Measurements from ENCODE around the gene FGF9.

FGF9 gene

DNA sequence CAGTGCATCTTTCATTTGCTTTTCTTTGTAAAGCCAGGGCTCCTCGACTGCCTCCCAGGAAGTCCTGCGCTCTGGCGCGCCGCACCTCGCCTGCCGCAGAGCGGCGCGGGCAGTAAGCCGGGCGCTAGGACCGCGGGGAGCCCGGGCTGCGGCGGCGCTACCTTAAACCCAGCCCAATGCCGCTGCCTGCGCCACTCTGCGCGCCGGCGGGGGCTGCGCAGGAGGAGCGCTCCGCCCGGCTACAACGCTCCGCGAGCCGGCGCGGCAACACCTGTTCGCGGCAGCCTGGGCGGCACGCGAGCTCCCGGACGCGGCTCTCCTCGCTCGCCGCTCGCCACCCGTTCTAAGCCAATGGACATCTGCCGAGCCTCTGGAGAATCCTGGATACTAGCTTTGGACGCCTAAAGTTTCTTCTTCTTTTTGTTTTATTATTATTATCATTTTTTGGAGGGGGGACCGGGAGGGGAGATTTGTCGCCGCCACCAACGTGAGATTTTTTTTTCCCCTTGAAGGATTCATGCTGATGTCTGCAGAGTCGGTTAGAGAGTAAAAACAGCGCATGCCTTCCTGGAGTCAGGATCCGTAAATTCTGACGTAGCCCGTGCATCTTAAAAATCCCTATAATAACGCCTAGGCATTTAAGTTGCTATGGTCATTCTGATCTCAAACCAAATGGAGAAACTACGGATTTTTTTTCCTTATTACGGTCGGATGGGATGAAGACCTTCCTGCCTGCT, at the start of gene FGF9:
Gene FGF9, plus strand, starts transcription at position 191 of the 737 bp plus-strand sequence. CDS start 840 bp downstream, outside the sequence.
- peak; percentile 73 for DNase-seq

DNA sequence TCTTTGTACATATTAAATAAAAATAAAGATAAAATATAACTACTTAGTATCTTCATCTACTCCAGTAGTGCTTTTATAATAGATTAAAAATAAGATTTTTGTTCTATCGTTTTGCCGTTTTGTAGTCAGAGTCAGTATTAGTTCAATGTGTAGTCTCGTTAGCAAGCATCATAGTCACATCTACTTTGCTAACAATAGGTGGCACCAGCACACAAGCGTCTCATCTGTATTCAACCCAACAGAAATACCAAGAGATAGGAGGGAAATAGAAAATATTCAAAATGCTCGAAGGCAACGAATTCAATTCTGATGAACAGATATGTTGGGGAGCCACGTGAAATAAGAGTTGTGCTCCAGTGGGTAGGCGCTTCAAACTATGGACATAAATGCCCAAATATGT, 45.5 kb upstream of the FGF9 start:
- peak; percentile 20 for DNase-seq

DNA sequence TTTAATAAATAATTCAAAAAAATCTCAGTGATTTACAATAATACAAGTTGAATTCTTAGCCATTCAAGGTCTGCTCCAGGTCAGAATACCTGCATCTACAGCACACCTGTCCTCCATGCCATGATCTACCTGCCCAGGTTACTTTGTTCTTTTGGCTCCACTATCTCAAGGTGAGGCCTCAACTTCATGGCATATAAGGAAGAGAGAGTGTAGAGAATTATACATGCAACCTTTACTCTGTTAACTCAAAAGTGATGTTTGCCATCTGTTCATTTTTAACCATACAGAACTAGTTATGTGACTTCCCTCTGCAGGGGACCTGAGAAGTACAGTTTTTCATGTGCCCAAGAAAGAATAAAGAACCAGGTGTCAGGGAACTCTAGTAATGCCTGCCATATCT, 38.7 kb upstream of the FGF9 start:
- DNase-seq: no peak

DNA sequence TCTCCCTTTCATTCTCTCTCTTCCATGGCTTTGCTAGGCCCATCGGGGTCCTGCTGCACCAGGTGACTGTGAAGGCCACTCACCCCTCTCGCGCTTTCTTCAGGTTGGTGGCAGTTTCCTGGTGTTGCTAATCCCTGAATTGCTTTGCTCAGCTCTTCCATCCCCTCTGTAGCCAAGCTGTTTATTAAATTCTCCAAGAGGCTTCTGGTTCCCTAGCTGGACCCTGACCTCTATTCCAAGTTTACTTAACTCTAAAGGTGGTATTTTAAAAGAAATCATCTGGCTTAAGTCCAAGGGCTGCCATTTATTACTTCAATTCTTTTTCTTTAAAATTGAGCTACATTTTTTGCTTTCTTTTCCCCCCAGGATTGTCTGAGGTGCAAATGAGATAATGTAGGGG, 34.2 kb upstream of the FGF9 start:
- DNase-seq: no peak

DNA sequence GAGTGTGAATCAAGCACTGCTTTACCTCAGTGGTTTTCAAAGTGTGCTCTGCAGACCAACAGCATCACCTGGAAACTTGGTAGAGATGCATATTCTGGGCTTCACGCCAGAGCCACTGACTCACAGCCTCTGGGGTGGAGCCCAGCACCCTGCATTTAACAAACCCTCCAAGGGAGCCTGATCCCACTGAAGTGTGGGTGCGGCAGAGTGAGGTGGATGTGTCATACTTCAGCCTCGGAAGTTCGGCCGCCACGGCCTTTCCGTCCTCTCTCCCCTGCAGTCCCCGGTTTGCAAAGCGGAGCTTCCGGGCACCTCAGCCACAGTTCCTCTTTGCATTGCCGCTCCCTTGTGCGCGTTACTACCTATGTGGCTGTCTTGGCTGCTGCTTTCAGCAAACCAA, 33.6 kb upstream of the FGF9 start:
- peak; percentile 88 for DNase-seq

DNA sequence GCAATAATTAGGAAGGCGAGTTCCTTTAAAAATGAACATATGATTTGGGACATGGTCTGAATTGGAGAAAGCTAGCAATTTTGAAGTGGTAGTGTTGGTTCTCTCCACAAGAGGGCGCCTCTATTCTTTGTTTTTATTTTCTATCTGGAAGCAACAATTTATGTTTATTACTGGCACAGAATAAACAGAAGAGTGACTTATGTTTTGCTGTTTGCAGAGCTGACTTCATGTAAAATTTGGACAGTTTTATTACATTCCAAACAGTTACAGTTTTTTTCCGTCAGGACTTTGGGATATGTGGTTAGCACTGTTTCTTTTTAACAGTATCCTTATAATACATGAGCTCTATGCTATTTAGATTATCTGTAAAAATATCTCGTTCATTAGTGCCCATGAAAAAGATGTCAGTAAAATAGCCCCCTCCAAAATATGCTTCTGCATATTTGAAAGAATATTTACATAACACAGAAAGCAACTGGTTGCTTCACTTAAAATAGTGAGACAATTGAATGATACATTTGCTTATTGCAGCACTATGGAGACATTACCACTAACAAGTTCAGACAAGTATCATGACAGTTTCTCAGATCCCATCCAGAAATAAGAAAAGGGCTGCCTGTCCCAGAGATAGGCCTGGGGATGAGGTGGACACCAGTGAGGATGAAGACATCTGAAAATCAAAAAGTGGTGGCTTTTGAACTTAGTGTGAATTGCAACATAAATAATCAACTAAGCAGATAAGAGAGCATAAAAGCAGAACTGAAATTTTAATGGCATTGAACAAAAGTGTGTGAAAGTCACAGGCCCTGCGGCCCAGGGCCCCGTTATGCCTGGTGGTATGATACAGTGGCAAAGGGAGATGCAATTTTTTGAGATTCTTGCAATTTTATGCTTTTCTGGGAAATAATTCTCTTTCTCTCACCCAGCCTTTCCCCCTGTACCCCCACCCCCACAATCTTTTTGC, 32.3 kb upstream of the FGF9 start:
- DNase-seq: no peak

DNA sequence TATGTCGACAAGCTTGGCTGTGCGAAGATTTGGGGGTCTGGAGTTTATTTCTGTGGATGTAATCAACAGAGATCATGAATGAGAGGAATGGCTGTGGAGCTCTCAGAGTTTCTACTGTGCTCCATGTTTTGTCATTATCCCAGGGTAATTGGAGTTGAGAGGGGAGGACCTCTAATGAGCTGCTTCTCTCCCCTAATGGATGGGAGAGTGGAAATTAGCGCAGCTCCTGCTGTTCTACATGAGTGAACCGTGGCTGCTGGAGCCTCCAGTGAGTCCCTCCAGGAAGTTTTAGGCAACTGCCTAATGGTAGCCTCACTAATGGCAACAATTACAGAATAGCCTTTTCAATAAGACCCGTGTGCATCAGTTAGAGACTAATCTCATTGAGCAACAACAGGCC, 31.3 kb upstream of the FGF9 start:
- DNase-seq: no peak

DNA sequence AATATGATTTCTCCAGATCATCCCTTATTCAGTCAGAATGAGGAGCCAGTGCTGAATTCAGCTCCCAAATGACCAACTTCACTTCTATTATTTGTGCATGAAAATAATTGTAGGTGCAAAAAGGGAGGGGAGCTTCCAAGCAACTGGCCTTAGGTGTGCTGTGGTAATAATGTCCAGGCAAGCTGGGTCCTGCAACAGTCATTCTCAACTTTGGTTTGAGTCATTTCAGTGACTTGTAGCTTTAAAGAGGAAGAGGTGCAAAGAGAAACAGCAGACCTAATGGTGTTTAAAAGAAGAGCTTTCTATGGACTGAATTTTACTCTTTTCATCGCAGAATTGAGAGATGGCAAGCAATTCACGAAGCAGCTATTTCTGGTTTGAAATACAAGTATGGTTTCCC, 29.2 kb upstream of the FGF9 start:
- no peak for DNase-seq

DNA sequence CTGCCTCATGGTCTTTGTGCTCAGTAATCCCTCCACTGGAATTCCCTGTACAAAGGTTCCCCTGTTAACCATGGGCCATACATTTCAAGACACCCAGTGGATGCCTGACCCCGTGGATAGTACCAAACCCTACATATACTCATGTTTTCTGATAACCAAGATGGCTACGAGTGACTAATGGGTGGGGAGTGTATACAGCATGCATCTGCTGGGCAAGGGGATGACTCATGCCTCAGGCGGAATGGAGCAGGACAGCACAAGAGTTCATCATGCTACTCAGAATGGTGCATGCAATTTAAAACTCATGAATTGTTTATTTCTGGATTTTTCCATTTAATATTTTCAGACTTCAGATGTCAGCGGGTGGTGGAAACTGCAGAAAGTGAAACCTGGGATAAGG, 13.3 kb upstream of the FGF9 start:
- DNase-seq: peak; percentile 61

DNA sequence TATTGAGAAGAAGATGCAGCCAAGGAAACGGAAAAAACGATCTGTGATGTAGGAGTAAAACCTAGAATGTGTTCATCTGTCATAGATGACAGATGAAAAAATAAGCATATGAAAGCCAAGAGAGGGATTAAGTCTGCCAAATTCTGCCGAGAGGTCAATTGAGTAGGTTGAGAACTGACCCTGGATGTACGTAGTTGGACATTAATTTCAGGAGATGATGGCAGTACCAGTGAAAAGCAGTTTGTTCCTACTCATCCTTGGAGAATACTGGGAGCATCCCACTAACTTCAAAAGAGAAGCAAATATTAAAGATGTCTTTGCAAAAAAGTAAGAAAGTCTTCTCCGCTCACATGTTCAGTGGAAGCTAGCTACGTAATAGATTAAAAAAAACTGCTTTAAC, 11.8 kb upstream of the FGF9 start:
- DNase-seq: no peak

DNA sequence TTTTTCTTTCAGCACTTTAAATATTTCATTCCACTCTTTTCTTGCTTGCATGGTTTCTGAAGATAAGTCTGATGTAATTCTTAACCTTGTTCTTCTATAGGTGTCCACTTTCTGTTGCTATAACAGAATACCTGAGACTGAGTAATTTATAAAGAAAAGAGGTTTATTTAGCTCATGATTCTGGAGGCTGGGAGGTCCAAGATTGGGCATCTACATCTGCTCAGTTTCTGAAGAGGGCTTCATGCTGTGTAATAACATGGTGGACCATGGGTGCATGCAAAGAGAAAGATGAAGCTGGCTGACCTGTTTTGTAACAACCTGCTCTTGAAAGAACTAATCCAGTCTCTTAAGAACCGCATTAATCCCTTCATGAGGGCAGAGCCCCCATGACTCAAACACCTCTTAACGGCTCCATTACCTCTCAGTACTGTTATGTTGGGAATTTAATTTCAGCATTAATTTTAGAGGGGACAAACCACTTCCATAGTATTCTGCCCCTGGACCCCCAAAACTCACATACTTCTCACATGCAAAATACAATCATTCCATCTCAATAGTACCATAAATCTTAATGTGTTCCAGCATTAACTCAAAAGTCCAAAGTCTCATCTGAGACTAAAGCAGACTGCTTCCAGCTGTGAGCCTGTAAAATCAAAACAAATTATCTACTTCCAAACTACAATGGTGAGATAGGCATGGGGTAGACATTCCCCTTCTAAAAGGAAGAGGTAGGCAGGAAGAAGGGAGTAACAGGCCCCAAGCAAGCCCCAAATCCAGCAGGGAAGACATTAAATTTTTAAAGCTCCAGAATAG, 9.6 kb upstream of the FGF9 start:
- no peak for DNase-seq

DNA sequence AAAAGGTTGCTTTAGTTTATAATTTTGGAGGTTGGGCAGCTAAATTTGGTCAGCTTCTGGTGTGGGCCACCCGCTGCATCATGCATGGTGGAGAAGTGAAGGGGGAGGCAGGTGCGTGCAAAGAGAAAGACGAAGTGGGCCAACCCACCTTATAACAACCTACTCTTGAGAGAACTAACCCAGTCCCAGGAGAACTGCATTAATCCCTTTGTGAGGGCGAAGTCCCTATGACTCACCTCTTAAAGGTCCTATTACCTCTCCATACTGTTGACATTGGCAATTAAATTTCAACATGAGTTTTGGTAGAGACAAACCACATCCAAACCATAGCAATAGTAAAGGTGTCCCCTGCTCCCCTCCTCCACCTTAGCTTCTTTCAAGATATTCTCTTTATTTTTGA, 7.7 kb upstream of the FGF9 start:
- no peak for DNase-seq

DNA sequence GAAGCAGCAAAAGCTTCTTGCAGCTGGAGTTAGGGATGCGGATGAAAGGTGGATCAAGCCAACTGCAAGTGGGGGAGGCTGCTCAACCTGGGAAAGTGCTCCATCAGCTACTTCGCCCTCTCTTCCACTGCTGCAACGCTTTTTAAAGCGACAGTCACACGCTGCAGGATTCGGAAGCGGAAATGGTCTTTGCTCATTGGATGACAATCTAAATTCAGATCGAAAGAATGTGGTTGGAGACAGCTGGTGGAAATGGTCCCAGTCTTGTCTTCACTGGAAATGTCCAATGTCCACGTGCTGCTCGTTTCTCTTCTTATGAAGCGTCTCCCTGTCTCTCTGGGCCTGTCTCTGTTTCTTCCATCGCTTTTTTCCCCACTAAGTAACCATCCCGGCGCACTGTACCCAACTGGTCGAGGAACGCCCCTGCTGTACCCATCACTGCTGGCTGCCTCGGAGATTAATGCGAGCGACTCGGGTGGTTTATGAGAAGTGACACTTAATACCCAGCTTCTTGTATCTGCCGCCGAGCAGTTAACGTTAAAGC, 2.1 kb upstream of the FGF9 start:
- no peak for DNase-seq

DNA sequence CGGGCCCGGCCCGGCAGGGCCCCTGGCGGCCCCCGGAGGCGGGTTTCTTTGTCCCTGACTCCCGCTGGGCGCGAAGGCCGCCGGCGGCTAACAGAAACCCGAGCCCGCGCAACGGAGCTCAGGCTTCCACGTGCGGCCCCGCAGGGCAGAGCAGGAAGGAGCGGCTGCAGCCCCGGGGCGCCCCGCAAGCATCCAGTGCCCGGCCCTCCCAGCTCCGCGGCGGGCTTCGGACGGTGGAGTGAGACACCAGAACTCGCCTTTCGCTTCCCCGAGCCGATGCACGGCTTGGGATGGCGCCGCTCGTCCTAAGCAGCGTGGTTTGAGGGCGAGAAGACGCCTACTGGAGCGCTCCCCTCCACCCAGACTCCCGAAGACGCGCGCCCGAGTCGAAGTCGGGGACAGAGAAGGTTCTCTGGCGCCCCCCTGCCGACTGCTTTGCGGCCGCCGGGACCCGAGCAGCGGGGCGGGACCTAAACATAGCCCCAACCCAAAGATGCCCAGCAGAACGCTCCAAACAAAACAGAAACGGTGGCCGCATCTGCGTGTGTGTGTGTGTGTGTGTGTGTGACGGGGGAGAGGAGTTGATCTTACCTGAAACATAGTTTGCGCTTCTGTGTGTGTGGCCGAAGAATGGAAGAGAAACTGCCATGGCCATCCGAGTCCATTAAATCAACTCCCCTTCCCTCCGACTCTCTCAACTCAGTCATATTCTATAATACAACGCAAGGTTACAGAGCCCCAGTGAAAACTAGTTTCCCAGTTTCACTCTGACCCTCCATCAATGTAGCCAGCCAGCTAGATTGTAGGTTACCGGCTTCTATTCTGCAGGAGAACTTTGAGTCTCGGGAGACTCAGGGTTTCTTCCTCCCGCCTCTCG, 629 bp upstream of the FGF9 start:
- peak; percentile 3 for DNase-seq

DNA sequence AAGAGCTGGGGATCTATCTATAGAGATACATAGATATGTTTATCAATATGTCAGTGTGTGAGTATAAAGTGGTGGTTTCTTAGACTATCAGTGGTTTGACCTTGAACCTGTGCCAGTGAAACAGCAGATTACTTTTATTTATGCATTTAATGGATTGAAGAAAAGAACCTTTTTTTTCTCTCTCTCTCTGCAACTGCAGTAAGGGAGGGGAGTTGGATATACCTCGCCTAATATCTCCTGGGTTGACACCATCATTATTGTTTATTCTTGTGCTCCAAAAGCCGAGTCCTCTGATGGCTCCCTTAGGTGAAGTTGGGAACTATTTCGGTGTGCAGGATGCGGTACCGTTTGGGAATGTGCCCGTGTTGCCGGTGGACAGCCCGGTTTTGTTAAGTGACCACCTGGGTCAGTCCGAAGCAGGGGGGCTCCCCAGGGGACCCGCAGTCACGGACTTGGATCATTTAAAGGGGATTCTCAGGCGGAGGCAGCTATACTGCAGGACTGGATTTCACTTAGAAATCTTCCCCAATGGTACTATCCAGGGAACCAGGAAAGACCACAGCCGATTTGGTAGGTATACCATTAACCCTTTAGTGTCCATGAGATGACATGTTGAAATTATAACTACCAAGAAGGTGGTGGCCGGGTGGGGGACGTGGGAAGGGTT, 880 bp downstream of the FGF9 start:
- no peak for DNase-seq

DNA sequence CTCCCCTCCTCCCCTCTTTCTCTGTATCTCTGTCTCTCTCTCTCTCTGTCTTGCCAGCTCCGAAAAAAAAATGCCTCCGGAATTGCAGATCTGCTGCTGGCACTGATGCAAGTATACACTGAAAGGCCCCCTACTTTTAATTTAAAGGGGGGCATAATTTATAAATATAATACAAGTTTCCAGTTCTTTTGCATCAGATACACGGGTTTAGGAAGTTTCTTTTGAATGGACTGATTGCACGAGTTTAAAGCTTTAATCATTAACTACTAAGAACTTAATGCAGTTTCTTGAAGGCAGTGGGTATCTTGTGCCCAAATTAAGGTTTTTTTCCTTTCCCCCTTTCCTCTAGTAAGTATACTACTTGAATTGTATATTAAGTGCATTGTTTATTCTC, 1.4 kb downstream of the FGF9 start:
- DNase-seq: no peak

DNA sequence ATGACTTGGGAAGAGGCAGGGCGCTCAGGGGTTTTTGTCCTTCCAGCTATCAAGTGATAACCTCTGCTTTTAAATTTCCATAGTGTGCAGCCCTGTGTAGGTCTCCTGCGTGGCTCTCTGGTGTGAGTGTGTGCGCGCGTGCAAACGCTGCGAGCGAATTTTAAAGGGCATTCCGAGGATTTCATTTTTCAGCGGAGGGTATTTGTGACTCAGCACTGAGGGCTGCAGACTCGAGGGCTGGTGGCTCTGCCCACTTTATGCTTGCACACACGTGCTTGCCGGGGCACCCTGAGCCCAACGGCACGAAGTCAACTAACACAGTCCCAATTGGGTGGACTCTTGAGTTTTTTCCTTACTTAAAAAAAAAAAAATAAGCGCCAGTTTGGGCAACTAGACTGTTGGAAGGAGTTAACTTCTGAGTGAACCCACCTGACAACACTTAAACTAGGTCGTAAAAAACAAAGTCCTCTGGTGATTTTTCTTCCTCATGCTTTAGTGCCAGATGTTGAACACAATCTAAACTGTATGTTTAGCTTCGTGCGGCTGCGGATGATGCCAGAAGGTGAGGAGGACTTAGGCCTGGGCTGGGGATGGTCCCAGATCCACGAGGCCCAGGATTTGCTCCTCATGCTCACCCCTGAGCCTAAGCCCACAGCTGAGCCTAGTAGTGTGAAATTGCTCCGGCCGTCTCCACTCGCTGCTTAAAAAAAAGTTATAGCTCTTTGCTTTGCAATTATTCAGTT, 2.1 kb downstream of the FGF9 start:
- no peak for DNase-seq

DNA sequence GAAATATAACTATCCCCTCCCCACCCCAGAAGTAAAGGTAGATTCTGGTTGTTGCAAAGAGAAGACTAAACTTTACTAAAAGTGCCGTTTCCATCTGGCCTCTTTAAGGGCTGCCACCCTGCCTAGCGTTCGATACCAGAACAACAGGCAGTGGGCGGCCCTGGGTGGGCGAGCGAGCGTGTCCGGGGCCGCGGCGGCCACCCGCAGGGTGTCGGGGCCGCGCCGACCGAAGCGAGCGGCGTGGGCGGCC, 2.6 kb downstream of the FGF9 start:
- DNase-seq: no peak

DNA sequence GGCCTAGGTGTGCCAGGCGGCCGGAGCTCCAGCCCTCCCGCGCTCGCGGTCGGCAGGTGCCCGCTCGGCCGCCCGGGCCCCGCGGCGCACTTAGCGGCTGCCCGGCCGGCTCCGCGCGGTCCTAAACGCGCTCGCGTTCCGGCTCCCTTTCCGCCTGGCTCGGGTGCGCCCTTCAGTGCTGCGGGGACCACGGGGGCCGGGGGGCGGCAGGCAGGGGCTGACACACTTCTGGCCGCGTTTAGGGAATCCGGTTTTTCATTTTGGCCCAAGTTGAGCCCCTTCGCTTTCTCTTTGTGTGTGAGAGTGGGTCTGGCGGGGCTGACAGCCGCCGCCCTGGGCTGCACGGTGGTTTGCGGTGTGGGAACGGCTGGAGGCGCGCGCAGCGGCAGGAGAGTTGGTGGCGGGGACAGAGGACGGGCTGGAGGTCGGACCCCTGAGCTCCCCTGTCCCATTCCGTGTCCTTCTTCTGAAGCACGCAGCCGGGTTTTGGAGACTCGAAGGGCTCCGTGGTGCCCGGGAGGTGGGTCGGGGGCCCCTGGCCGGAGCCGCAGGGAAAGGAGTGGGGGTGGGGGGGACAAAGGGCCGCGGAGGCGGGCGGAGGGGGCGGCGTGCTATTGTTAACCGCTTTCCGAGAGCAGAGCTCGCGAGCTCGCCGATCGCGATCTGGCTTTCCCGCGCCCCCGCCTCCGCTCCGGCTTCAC, 3.1 kb downstream of the FGF9 start:
- peak; percentile 21 for DNase-seq

DNA sequence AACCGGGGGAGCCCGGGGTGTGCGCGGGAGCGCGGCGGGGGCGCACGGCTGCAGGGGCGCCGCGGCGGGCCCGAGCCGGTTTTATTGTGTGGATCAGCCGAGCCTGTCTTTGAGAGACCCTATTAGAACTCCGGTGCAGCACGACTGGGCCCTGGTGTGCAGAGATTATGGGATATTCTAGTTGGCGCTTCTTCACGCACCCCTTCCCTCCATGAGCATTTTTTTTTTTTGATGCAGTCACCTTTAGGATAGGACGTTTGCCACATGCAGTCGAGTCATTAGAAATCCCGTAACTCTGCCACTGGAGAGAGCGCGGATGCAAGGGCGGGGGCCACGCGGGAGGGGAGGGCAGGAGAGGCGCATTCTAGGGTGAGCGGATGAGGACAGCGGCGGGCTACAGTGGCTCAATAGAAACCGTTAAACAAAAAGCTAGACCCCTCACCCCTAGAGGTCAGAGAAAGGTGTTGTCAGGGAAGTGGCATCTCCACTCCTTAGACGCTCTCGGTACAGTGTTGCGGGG, 3.7 kb downstream of the FGF9 start:
- DNase-seq: no peak

Data from NCI-H226 (cell line).